Measurements from ENCODE around the gene REXO5.
A peak's percentile ranks its signal among the peaks of the same experiment; 100 is the strongest.

REXO5 gene

DNA sequence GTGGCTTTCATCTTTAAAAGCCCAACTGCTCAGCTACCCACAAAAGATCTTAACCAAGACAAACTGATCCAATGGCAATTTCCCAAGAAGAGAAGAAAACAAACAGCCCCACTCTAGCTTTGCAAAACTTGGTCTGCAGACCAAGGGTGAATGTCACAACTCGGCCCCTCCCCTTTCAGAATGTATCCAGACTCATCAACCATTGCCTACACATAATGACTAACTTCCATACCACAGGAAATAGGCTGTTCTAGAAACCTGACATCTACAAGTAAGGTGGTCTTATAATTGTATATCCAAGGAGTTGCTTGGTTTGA is 77.9 kb downstream of the REXO5 start:
- H3K27ac ChIP-seq: no peak overlapping the region
- TF ChIP-seq, protein P1, sequence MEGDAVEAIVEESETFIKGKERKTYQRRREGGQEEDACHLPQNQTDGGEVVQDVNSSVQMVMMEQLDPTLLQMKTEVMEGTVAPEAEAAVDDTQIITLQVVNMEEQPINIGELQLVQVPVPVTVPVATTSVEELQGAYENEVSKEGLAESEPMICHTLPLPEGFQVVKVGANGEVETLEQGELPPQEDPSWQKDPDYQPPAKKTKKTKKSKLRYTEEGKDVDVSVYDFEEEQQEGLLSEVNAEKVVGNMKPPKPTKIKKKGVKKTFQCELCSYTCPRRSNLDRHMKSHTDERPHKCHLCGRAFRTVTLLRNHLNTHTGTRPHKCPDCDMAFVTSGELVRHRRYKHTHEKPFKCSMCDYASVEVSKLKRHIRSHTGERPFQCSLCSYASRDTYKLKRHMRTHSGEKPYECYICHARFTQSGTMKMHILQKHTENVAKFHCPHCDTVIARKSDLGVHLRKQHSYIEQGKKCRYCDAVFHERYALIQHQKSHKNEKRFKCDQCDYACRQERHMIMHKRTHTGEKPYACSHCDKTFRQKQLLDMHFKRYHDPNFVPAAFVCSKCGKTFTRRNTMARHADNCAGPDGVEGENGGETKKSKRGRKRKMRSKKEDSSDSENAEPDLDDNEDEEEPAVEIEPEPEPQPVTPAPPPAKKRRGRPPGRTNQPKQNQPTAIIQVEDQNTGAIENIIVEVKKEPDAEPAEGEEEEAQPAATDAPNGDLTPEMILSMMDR (conservative IDR thresholded peaks at IDR 0.05): no peak

DNA sequence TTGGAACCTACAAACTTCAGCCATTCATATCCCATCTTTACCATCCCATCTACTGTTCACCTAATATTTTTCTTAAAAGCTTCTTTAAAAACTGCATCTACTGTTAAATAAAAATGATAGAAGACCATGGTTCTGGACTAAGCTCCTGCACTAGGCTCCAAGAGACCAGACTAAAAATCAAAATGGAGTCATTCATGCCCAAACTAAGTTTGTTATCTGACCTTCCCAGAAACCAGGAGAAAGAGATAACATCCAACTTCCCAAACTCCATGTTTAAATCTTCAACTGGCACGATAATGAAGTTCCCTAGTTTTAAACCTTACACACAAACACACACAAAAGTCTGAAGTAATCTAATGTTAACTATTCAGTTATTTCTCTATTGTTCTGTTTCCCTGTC is 80.0 kb downstream of the REXO5 start:
- no peak overlapping the region for H3K27ac ChIP-seq

DNA sequence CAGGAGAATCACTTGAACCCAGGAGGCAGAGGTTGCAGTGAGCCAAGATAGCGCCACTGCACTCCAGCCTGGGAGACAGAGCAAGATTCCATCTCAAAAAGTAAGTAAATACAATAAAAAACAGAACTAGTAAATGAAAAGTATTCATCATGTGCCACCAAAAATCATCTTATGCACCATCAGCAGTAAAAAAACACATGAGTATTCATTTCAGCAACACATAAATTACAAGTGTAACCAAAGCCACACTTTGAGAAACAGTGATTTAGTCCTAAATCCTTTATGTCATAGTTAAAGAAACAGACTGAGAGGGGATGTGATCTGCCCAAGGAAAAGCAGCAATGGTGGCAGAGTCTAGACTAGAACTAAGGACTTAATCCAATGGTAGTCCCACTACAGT is 80.9 kb downstream of the REXO5 start:
- TF ChIP-seq, protein P1 (conservative IDR thresholded peaks at IDR 0.05): no peak
- H3K27ac ChIP-seq: no peak overlapping the region

More for the DNA sequence above, 80.0 kb downstream of the REXO5 start:
- TF ChIP-seq, protein P1 (conservative IDR thresholded peaks at IDR 0.05): no peak

DNA sequence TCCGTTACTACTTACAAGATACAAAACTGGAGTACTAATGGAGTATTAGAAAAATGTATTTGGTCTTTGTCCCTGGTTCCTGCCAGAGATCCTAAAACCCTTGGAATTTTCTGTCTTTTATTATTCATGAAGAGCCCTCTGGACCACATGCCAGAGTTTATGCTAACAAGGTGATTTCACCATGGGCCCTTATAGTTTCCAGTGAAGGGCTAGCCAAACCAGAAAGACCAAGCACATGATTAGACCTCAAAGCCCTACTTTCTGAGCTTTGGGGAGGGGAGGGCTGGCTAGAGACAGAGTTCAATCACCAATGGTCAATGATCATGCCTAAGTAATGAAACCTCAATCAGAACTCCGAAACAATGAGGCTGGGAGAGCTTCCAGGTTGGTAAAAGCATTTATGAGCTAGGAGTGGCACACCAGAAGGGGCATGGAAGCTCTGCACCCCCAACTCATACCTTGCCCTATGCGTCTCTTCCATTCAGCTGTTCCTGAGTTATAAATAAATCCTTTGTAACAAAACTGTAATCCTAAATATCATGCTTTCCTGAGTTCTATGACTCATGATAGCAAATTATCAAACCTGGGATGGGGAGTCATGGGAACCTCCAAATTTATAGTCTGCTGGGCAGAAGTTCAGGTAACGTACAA is 83.4 kb downstream of the REXO5 start:
- TF ChIP-seq, protein P1 (conservative IDR thresholded peaks at IDR 0.05): no peak
- H3K27ac ChIP-seq: no peak overlapping the region

DNA sequence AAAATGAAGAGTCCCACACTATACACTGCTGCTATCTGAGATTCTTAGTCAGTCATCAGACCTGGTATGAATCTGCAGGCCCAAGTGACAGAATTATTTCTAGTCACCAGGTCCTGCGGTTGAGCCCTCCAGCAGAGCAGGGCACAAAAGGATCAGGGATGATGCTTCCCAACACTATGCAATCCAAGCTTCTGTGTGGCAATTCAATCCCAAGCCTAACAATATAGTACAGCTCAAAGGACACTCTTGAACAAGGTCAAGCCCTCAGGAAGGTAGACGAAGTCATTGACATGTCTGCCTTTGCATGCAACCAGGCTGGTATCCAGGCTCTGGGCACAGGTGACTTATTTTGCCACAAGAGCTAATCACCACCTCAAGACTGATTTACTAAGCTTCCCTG is 88.1 kb downstream of the REXO5 start:
- TF ChIP-seq, protein P1 (conservative IDR thresholded peaks at IDR 0.05): no peak

DNA sequence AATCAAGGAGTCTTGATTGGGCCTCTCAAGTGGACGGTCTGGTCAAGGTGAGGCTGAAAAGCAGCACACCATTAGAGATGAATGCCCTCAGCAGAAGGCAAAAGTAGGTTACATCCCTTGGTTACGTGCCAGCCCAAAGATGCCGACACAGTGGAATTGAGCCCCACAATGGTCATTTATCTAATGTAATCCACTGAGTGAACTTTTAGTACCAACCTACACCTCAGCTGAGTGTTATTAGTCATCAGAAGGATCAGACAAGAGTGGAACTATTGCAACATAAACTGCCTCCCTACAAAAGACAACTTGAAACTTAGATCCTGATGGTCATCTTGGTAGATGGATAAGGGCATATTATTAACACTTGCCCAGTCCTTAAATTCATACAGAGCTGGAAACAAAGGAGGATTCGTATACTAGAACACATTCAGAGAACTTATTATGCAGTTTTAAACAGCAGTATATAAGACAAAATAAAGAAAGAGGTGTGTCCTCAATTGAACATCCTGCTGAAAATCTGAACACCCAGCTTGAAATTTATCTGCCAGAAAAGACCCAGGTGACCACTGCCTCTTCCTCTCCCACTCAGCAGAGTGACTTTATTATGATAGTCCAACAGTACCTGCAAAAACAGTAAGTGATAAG is 91.0 kb downstream of the REXO5 start:
- H3K27ac ChIP-seq: peak overlapping the region; percentile 26; the same call in 1 of the 2 replicates
- TF ChIP-seq, protein P1 (conservative IDR thresholded peaks at IDR 0.05): no peak

More for the DNA sequence above, 88.1 kb downstream of the REXO5 start:
- no peak overlapping the region for H3K27ac ChIP-seq

DNA sequence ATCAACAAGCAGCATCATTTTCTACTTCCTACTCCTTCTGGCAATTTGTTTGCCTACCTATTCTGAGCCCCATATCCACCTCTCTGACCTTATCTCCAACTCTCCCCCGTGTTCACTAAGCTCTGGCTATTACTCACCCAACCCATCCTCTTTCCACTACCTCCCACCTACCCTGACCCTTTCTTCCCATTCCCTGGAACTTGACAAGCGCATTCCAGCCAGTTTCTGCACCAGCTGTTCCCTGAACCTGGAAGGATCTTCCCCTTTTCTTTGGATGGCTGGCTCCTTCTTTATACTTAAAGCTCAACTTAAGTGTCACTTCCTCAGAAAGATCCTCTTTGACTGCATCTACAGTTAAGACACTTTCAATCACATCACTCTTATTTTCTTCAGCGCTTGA is 91.6 kb downstream of the REXO5 start:
- TF ChIP-seq, protein P1 (conservative IDR thresholded peaks at IDR 0.05): no peak
- H3K27ac ChIP-seq: no peak overlapping the region
